HepG2 (cell line): Measurements from ENCODE around the gene PRR15L. TPM values are rescaled to one million over a fixed set of nuclear protein-coding genes. Genes with fewer than 3 reads are reported as not detected.

Source experiments
- ERF ChIP-seq: IDR thresholded peaks from 2 replicates; pipeline ENCODE4 v1.6.1; 2018; ENCODE audit warnings: missing biosample characterization, missing genetic modification reagents
- ETV6 ChIP-seq: sonication (generic); formaldehyde crosslinking; conservative IDR thresholded peaks from 2 replicates; pipeline ENCODE4 v1.4.0; 2020; ENCODE audit warnings: missing genetic modification reagents
- FOXC1 ChIP-seq: sonication (generic); formaldehyde crosslinking; IDR thresholded peaks from 2 replicates; pipeline ENCODE4 v1.8.0; 2022; ENCODE audit warnings: mild to moderate bottlenecking, missing genetic modification reagents, borderline replicate concordance
- HDAC1 ChIP-seq: sonication (generic); formaldehyde crosslinking; IDR thresholded peaks from 2 replicates; pipeline ENCODE4 v1.5.1; 2020; ENCODE audit warnings: mild to moderate bottlenecking, missing genetic modification reagents
- KAT7 ChIP-seq: IDR thresholded peaks from 2 replicates; pipeline ENCODE4 v1.6.1; 2018; ENCODE audit warnings: borderline replicate concordance, missing compliant biosample characterization
- POLR2G ChIP-seq: fragments of 200-400 bp; formaldehyde crosslinking; IDR thresholded peaks from 2 replicates; pipeline ENCODE4 v1.6.1; 2018; ENCODE audit warnings: mild to moderate bottlenecking, low read depth, low read length, moderate library complexity
- RARA ChIP-seq: IDR thresholded peaks from 2 replicates; pipeline ENCODE4 v1.6.1; 2016; ENCODE audit warnings: missing genetic modification reagents, missing compliant biosample characterization
- RXRB ChIP-seq: IDR thresholded peaks from 2 replicates; pipeline ENCODE4 v1.6.1; 2016; ENCODE audit warnings: borderline replicate concordance, missing genetic modification reagents, missing compliant biosample characterization
- ZBTB21 ChIP-seq: sonication (generic); formaldehyde crosslinking; IDR thresholded peaks from 2 replicates; pipeline ENCODE4 v1.4.0; 2020; ENCODE audit warnings: missing genetic modification reagents
- ZBTB33 ChIP-seq: sonication (generic); formaldehyde crosslinking; IDR thresholded peaks from 2 replicates; pipeline ENCODE4 v1.4.0; 2020; ENCODE audit warnings: missing genetic modification reagents
- ZFP62 ChIP-seq: sonication (generic); formaldehyde crosslinking; IDR thresholded peaks from 2 replicates; pipeline ENCODE4 v1.4.0; 2020; ENCODE audit warnings: missing genetic modification reagents
- ZFYVE20 ChIP-seq: sonication (generic); formaldehyde crosslinking; IDR thresholded peaks from 2 replicates; pipeline ENCODE4 v1.8.0; 2023; ENCODE audit warnings: low read depth, mild to moderate bottlenecking, moderate library complexity, missing genetic modification reagents, borderline replicate concordance
- ZMYM4 ChIP-seq: sonication (generic); formaldehyde crosslinking; IDR thresholded peaks from 2 replicates; pipeline ENCODE4 v1.8.1; 2023; ENCODE audit warnings: mild to moderate bottlenecking, missing genetic modification reagents
- ZNF441 ChIP-seq: sonication (generic); formaldehyde crosslinking; IDR thresholded peaks from 2 replicates; pipeline ENCODE4 v1.7.0; 2021; ENCODE audit warnings: missing genetic modification reagents, borderline replicate concordance
- ZNF777 ChIP-seq: sonication (generic); formaldehyde crosslinking; IDR thresholded peaks from 2 replicates; pipeline ENCODE4 v1.4.0; 2020; ENCODE audit warnings: missing genetic modification reagents
- ZNF788 ChIP-seq: sonication (generic); formaldehyde crosslinking; IDR thresholded peaks from 2 replicates; pipeline ENCODE4 v1.5.0; 2020; ENCODE audit warnings: mild to moderate bottlenecking, missing genetic modification reagents, borderline replicate concordance
- polyA plus RNA-seq, 8 experiments: library from polyadenylated mRNA; depleted of rRNA in 3 of 8; stranded (reverse) in 7 of 8; unstranded in 1 of 8; fragments of >200 nt; fragmentation: Illumina TruSeq in 4 of 8; extraction: Trizol in 4 of 8; gene quantifications; 2 replicates each; pipeline versions ENCODE4 v1.2.1 to v1.2.3, GENCODE V29; 2011 to 2016; ENCODE audit warnings: low read depth in 4 of 8, missing spikeins in 1 of 8, mixed read lengths in 1 of 8; ENCODE audit not compliant: insufficient read depth in 1 of 8
- total RNA-seq, 5 experiments: library from RNA; depleted of rRNA; stranded (reverse); fragments of >200 nt; fragmentation: Illumina TruSeq; extraction: Trizol; gene quantifications; 2 replicates each; pipeline ENCODE4 v1.2.3, GENCODE V29; 2016; ENCODE audit warnings: low read depth in 1 of 5
- TF ChIP-seq, protein P1 (sequence below): sonication (generic); formaldehyde crosslinking; IDR thresholded peaks from 2 replicates; pipeline ENCODE4 v1.8.1; 2023; ENCODE audit warnings: mild to moderate bottlenecking, missing genetic modification reagents
- TF ChIP-seq, protein P2 (sequence below): sonication (generic); formaldehyde crosslinking; IDR thresholded peaks from 2 replicates; pipeline ENCODE4 v1.4.0; 2020; ENCODE audit warnings: missing genetic modification reagents, mild to moderate bottlenecking, borderline replicate concordance
- TF ChIP-seq, protein P3 (sequence below): IDR thresholded peaks from 2 replicates; pipeline ENCODE4 v1.6.1; 2016
- TF ChIP-seq, protein P4 (sequence below): sonication (generic); formaldehyde crosslinking; IDR thresholded peaks from 2 replicates; pipeline ENCODE4 v1.4.0; 2020; ENCODE audit warnings: missing genetic modification reagents

The PRR15L gene
- total and polyA plus RNA-seq, 2 of the 13 experiments (the other 11 are each of a cell fraction or from before 2014, with no cell fraction given): 0.44 to 2.0 TPM

DNA sequence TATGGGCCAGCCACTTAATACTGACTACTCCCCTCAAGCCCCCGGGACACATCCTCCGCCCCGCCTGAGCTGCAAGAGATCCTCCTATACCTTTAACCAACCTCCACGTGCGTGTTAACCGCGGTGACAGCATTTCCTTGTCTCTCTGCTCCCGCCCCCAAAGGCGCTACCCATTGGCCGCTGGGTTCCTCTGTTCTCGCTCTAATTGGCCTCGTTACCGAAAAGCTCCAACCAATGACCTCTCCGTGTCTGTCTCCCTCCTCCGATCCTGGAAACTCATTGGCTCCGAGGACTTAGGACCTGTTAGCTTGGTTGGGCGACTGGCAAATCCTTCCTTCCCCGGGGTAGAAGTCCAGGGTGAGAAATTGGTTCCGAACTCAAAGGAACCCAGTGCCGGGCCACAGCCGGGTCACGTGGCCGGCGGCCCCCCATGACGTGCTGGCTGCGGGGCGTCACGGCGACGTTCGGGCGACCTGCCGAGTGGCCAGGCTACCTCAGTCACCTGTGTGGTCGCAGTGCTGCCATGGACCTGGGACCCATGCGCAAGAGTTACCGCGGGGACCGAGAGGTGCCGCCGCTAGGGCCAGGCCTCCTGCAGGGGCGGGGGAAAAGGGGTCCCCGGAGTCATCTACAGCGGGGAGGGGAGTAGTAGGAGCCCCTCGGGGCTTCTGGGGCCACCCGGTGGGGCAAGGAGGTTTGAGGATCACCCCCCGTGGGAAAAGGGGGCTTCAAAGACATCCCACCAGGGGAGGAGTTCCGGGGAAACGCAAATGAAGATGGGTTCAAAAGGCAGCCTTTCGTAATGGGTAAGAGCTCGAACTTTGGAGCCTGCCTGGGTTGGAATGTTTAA, 16.2 kb downstream of the PRR15L start, which contains the start of gene PNPO (continued):
- TF ChIP-seq, protein P1, sequence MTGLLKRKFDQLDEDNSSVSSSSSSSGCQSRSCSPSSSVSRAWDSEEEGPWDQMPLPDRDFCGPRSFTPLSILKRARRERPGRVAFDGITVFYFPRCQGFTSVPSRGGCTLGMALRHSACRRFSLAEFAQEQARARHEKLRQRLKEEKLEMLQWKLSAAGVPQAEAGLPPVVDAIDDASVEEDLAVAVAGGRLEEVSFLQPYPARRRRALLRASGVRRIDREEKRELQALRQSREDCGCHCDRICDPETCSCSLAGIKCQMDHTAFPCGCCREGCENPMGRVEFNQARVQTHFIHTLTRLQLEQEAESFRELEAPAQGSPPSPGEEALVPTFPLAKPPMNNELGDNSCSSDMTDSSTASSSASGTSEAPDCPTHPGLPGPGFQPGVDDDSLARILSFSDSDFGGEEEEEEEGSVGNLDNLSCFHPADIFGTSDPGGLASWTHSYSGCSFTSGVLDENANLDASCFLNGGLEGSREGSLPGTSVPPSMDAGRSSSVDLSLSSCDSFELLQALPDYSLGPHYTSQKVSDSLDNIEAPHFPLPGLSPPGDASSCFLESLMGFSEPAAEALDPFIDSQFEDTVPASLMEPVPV (CRISPR knock-in tag): peak; percentile 99
- TF ChIP-seq ZBTB21 (CRISPR knock-in tag): no peak; the same call in 1 of the 2 replicates
- no peak for TF ChIP-seq ZFP62 (CRISPR knock-in tag)
- no peak; the same call in 1 of the 2 replicates for TF ChIP-seq RARA (CRISPR knock-in tag)
- peak; percentile 99 for TF ChIP-seq HDAC1 (CRISPR knock-in tag)
- TF ChIP-seq ZFYVE20 (CRISPR knock-in tag): peak; percentile 44; the same call in 1 of the 2 replicates
- TF ChIP-seq, protein P2, sequence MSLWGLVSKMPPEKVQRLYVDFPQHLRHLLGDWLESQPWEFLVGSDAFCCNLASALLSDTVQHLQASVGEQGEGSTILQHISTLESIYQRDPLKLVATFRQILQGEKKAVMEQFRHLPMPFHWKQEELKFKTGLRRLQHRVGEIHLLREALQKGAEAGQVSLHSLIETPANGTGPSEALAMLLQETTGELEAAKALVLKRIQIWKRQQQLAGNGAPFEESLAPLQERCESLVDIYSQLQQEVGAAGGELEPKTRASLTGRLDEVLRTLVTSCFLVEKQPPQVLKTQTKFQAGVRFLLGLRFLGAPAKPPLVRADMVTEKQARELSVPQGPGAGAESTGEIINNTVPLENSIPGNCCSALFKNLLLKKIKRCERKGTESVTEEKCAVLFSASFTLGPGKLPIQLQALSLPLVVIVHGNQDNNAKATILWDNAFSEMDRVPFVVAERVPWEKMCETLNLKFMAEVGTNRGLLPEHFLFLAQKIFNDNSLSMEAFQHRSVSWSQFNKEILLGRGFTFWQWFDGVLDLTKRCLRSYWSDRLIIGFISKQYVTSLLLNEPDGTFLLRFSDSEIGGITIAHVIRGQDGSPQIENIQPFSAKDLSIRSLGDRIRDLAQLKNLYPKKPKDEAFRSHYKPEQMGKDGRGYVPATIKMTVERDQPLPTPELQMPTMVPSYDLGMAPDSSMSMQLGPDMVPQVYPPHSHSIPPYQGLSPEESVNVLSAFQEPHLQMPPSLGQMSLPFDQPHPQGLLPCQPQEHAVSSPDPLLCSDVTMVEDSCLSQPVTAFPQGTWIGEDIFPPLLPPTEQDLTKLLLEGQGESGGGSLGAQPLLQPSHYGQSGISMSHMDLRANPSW (CRISPR knock-in tag): peak; percentile 94; the same call in 1 of the 2 replicates
- TF ChIP-seq, protein P3, sequence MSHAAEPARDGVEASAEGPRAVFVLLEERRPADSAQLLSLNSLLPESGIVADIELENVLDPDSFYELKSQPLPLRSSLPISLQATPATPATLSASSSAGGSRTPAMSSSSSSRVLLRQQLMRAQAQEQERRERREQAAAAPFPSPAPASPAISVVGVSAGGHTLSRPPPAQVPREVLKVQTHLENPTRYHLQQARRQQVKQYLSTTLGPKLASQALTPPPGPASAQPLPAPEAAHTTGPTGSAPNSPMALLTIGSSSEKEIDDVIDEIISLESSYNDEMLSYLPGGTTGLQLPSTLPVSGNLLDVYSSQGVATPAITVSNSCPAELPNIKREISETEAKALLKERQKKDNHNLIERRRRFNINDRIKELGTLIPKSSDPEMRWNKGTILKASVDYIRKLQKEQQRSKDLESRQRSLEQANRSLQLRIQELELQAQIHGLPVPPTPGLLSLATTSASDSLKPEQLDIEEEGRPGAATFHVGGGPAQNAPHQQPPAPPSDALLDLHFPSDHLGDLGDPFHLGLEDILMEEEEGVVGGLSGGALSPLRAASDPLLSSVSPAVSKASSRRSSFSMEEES: peak; percentile 82
- peak; percentile 96; the same call in 1 of the 2 replicates for TF ChIP-seq FOXC1 (CRISPR knock-in tag)
- peak; percentile 93 for TF ChIP-seq ERF (CRISPR knock-in tag)
- TF ChIP-seq ZNF441: peak; percentile 85
- TF ChIP-seq RXRB (CRISPR knock-in tag): peak; percentile 37
- TF ChIP-seq, protein P4, sequence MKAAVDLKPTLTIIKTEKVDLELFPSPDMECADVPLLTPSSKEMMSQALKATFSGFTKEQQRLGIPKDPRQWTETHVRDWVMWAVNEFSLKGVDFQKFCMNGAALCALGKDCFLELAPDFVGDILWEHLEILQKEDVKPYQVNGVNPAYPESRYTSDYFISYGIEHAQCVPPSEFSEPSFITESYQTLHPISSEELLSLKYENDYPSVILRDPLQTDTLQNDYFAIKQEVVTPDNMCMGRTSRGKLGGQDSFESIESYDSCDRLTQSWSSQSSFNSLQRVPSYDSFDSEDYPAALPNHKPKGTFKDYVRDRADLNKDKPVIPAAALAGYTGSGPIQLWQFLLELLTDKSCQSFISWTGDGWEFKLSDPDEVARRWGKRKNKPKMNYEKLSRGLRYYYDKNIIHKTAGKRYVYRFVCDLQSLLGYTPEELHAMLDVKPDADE (CRISPR knock-in tag): 0 out of 2 replicates have a peak, but pooled peaks have one; percentile 85
- peak; percentile 4; the same call in 1 of the 2 replicates for TF ChIP-seq ZBTB33 (CRISPR knock-in tag)
- TF ChIP-seq ZMYM4 (CRISPR knock-in tag): peak; percentile 98
- TF ChIP-seq KAT7 (CRISPR knock-in tag): peak; percentile 91; the same call in 1 of the 2 replicates
- TF ChIP-seq POLR2G: peak; percentile 90
- peak; percentile 73 for TF ChIP-seq ZNF788
- peak; percentile 74 for TF ChIP-seq ZNF777 (CRISPR knock-in tag)
- TF ChIP-seq ETV6 (CRISPR knock-in tag): peak; percentile 77; the same call in 1 of the 2 replicates
